Measurements from ENCODE around the gene BEGAIN. TPM values are rescaled to one million over a fixed set of nuclear protein-coding genes. Genes with fewer than 3 reads are reported as not detected.

BEGAIN gene
- total and polyA plus RNA-seq, 9 of the 15 experiments (the other 6 are each of a cell fraction or from before 2014, with no cell fraction given), result 0.07 to 0.68 (median 0.55) TPM; not detected in 3

DNA sequence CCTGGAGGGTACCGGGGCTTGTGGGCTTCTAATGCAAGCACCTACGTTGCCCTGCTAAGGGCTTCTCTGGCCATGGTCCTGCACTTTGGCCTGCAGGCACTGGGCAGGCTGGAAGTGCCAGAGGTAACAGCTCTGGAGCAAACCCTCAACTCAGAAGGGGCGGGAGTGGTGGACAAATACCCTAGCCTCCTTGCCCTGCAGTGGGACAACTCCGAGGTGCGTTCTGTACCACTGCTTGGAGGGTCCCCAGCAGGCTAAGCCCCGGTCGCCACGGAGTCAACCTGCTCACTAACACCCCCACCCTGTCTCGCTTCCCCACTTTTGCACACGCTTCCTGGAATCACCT lies 20.4 kb upstream of the BEGAIN start (continued):
- TF ChIP-seq, protein P1, sequence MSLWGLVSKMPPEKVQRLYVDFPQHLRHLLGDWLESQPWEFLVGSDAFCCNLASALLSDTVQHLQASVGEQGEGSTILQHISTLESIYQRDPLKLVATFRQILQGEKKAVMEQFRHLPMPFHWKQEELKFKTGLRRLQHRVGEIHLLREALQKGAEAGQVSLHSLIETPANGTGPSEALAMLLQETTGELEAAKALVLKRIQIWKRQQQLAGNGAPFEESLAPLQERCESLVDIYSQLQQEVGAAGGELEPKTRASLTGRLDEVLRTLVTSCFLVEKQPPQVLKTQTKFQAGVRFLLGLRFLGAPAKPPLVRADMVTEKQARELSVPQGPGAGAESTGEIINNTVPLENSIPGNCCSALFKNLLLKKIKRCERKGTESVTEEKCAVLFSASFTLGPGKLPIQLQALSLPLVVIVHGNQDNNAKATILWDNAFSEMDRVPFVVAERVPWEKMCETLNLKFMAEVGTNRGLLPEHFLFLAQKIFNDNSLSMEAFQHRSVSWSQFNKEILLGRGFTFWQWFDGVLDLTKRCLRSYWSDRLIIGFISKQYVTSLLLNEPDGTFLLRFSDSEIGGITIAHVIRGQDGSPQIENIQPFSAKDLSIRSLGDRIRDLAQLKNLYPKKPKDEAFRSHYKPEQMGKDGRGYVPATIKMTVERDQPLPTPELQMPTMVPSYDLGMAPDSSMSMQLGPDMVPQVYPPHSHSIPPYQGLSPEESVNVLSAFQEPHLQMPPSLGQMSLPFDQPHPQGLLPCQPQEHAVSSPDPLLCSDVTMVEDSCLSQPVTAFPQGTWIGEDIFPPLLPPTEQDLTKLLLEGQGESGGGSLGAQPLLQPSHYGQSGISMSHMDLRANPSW (CRISPR knock-in tag; IDR thresholded peaks at IDR 0.05), result no peak
- TF ChIP-seq MAFK (IDR thresholded peaks at IDR 0.05; ENCODE audit: low read length) (no peak), ZBTB1 (CRISPR knock-in tag; IDR thresholded peaks at IDR 0.05; ENCODE audit: borderline replicate concordance, low read depth) (no peak), FOXJ2 (tag; IDR thresholded peaks at IDR 0.05) (no peak)
- TF ChIP-seq, protein P2, sequence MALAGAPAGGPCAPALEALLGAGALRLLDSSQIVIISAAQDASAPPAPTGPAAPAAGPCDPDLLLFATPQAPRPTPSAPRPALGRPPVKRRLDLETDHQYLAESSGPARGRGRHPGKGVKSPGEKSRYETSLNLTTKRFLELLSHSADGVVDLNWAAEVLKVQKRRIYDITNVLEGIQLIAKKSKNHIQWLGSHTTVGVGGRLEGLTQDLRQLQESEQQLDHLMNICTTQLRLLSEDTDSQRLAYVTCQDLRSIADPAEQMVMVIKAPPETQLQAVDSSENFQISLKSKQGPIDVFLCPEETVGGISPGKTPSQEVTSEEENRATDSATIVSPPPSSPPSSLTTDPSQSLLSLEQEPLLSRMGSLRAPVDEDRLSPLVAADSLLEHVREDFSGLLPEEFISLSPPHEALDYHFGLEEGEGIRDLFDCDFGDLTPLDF (CRISPR knock-in tag; IDR thresholded peaks at IDR 0.05), result no peak

All from K562 (cell line).